Fibroblast of skin of right quadriceps (primary cell): ENCODE results near the gene SCGB3A1.

Source experiments
- DNase-seq: peaks from one replicate; pipeline ENCODE4 v3.0.0-alpha.2; 2013

SCGB3A1 gene

DNA sequence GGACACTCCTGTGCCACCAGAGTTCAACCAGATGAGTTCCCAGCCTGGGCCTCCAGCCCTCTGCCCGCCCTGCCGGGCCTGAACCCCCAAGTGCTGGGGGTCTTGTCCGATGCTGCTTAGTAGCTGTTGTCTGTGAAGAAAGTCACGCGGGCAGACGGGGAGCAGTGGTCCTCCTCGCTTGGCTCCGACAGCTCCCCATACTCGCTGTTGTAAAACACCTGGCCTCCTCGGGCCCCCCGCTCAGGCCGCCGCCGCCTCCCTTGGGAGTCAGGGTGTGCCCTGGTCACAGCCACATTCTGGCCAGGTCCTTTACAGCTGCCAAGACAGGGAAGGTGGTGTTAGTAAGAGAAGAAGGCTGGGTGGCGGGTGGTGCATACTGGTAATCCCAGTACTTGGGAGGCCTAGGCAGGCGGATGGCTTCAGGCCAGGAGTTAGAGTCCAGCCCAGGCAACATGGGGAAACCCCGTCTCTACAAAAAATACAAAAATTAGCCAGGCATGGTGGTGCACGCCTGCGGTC, 11.8 kb upstream of the SCGB3A1 start:
- no peak for DNase-seq

DNA sequence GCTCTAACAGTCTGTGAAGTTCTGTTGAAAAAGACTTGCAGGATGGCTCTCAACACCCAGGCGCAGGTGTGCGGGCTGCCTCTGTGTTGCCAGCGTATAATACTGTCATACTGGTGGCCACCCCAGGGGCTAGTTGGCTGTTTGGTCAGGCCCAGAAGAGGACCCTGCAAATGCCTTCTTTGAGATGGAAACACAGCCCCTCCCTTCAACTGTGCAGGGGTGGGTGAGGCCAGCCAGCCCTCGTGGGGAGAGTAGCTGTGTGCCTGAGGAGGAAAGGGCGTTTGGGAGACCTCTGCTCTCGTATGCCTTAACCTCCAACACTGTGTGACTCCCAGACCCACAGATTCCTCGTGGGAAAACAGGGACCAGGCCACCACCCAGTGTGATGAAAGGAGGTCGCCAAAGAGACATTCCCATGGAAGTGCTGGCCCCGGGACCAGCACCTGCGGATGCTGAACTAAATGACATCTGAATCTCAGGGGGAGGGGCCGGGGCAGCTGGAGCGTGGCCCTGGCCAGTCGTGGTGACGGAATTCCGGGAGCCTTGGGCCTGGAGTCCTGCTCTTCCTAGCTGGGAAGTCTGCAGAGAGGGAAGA, 11.3 kb upstream of the SCGB3A1 start:
- no peak for DNase-seq

DNA sequence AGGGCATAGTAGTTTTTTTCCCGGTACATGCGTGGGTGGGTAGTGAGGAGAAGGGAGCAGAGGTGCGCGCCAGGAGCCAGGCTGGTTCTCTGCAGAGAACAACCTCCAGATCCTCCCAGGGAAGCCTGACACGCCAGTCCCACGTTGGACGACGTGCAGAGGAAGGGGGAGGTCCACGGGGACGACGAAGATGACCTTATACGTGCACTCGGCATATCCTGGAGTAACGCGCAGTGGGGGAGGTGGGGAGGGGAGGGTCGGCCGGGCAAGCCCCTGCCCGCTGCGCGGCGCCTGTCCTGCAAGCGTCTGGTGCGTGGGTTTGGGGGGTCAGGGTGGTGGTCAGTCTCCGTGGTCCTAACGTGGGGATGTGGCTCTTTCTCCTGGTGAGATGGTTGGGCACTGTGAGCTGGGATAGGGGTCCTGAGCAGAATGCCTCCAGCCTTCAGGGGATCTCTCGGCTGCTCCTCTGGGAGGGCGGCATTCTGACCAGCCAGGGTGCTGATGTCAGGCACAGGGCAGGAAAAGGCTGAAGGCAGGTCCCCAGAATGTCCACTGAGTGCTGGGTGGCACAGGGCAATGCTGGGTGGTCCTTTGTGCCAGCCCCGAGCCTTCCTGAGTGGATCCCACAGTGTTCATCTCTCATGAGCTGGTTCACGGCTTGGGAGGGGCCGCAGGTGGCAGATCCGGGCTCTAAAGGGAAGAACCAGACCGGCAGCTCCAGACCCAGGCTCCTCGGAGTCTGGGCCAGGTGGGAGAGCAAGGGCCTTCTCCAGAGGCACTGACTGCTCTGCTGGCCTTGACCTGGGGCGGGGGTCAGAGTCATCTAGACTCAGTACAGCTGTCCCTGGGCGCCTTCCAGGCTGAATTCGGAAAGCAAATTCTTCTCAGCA, 10.5 kb upstream of the SCGB3A1 start:
- DNase-seq, result no peak

DNA sequence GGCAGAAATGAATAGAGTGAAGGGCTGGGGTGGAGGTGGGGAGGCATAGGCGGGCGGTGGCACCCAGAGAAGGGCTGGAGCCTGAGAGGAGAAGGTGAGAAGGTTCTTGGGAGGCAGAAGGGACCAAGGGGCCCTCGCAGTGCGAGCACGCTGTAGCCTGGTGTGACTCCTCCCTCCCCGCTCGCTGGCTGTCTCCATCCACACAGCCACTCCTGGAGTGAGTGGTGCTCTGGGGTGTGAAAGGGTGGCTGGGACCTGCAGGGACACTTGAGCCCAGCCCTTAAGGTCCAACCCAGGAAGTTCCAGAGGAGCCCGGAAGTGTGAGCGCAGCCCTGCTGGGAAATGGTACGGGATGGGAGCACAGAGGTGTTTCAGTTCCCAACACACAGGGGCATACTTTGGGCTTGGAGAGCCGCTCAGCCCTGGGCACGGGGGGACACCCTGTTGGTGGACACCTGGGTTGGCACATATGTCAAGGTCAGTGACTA, 9.3 kb upstream of the SCGB3A1 start:
- no peak for DNase-seq

GRCh38 chr5:180599981-180600553, 8.8 kb upstream of the SCGB3A1 start:
- DNase-seq, result no peak

DNA sequence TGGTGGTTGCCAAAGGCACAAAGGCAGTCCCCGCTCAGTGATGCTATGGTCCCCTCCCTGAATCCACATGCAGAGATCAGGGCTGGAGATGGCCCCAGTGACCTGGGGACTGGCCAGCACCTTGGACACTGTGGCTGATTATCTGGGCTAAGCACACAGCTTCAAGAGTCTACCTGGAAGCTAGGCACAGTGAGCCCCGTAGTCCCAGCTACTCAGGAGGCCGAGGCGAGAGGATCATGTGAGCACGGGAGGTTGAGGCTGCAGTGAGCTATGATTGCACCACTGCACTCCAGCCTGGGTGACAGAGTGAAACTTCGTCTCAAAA, 8.3 kb upstream of the SCGB3A1 start:
- no peak for DNase-seq

DNA sequence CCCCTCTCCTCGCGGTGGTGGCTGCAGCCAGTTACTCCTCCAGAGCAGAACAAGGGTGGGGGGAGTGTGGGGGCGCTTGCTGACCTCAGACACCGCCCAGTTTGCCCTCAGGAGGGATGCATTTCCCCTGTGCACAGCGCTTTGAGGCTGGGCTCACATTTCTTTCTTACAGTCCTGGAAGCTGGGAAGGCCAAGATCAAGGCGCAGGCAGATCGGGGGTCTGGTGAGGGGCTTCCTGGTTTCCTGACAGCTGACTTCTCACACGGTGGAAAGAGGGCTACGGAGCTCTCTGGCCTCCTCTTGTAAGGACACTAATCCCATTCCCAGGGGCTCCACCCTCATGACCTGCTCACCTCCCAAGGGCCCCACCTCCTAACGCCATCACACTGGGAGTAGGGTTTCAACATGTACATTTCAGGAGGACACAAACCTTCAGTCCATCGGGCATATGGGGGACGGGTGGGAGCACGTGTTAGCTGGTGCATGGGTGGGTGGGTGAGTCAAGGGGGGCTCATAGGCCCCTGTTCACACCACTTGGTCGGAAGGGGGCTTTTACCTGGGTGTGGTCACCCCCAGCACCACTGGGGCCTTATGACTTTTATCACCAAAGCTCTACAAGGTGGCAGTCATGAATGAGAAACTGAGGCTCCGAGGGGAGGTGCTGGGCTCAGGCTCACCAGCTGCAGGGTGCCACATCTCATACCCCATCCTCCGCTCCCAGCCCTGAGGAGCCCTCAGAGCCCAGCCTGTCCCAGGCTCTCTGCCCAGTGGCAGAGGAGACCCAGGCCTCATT, 7.7 kb upstream of the SCGB3A1 start:
- no peak for DNase-seq

GRCh38 chr5:180598316-180598701, 7.0 kb upstream of the SCGB3A1 start:
- no peak for DNase-seq

DNA sequence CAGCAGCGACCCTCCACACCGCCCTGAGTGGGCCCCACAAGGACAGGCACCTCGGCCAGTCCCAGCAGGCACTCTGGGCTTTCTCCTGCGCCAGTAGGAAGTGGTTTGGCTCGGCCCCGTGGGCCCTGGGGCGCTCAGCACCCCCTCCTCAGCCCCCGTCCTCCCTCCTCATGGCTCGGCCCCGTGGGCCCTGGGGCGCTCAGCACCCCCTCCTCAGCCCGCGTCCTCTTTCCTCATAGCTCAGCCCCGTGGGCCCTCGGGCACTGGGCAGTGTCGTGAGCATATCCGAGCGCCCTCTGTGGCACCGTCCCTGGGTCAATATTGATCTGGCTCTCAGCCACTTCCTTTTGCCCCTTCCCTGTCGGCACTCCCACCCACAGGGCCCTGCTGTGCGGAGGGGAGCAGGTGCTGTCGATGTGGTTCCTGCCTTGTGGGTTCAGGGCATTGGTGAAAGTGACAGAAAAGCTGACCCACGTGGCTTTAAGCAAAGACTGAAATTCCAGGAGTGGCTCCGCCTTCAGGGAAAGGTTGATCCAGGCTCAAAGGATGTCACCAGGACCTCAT, 5.5 kb upstream of the SCGB3A1 start:
- DNase-seq, result no peak

- no peak for DNase-seq
These were observed 4.9 kb upstream of the SCGB3A1 start for GRCh38 chr5:180596115-180596667.

DNA sequence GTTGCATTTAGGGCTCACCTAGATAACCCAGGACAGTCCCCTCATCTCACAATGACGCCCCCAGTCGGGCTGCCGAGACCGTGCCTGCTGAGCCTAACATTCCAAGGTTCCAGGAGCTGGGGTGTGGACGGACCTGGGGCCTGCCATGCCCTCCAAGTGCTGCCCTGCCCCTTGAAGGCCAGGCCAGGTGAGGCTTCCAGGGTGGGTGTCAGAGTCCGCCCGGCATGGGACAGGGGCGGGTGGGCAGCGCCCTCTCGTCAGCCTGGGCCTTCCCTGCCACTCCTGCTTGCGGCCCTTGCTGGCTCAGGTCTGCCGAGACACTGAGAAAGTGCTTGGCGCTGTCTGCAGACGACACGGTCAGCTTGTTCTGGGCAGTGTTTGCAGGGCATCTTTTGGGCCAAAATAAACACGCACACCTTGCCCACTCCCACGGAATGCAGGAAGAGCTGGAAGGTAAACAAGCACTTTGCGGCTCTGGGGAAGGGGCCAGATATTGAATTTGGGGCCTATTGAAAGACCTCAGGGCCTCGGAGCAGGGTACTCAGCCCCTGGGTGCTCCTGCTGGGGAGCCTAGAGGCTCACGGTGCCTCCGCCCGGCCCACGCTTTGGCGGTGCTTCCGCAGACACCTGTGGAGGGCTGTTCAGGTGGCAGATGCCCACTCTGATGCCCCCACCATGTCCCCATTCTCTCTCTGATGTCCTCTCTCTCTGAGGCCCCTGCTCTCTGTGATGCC, 4.2 kb upstream of the SCGB3A1 start:
- no peak for DNase-seq

DNA sequence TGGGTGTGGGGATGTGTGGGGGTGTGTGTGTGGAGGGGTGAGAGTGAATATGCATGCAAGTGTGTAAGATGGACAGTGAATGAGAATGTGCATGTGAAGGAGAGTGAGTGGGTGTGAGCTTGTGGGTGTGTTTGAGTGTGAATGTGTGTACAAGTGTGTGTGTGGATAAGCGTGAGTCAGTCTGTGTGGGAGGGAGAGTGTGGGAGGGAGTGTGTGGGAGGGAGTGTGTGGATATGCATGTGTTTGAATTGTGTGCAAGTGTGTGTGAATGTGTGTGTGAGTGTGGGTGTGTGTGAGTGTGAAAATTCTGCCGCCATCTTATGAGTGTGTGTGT, 3.7 kb upstream of the SCGB3A1 start:
- no peak for DNase-seq

GRCh38 chr5:180594311-180595045, 3.2 kb upstream of the SCGB3A1 start:
- no peak for DNase-seq

DNA sequence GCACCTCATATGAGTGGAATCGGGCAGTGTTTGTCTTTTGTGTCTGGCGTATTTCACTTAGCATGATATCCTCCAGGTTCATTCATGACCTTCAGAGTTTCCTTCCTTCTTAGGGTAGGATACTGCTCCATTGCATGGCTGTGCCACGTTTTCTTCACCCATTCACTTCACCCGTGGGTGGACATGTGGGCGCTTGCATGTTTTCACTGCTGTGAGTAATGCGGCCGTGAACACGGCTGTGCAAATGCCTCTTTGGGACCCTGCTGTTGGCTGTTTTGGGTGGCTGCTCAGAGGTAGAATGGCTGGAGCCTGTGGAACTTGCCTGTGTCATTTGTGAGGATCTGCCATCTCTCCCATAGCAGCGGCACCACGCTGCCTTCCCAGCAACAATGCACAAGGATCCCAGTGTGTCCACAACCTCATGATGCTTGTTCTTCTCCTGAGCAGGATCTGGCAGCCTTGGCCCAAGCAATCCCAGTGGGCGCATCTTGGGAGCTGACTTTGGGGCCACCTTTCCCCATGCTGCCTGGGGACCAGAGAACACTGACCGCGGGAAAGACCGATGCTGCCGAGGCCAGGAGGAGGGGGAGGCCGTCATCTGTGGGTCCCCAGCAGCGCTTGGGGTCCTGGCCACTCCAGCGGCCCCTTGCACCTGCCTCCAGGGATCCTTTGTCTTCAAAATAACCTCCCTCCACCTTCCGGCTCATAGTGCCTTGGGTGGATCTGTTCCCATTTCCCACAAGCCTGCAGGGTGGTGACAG, 2.3 kb upstream of the SCGB3A1 start:
- DNase-seq, result no peak

DNA sequence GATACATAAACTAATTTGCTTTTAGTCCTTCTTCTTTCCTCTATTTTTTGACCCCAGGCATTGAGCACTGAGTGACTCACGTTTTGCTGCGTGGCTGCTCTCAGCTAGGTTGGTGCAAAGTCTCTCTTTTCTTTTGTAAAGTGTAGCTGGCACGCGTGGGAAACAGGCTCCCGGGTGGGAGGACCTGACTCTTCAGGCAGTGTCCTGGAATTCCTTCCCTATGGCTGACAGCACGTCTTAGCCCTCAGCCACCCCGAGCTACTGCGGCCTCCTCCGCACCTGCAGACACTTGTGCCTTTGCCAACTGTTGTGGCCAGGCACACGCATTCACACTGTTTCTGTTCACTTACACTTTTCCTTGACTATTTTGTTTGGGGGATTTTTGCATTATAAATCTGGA, 877 bp upstream of the SCGB3A1 start:
- no peak for DNase-seq

DNA sequence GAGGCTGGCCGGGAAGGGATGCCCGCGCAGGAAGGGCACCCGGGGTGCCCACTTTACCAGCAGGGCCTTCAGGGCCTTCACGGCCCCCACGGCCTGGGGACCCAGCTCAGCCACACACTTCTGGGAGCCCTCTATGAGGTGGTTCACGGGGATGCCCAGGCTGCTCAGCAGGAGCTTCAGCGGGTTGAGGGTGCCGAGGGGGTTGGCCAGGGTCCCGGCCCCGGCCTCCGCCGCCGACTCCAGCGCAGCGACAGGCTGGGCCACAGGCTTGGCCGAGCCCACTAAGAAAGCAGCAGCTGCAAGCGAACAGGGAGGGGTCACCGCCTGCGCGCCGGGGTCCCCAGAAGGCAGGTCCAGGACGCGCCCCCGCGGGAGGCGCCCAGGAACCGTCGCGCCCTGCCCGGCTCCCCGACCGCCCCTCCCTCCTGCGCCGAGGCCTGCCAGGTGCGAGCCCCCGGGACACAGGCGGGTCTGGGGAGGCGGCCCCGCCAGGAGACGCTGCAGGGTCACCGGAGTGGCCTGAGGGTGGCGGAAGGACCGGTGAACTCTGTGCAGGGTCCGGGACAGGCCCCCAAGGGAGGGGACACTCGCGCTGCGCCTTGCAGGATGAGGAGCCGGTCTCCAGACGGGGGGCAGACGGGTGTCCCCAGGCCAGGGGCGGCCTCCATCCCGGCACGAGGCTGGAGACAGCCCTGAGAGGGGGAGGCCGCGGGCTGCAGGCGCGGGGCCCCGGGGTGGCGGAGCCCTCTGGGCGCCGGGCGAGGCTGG, 572 bp downstream of the SCGB3A1 start:
- DNase-seq, result no peak

GRCh38 chr5:180589771-180590542, 1.3 kb downstream of the SCGB3A1 start:
- no peak for DNase-seq

GRCh38 chr5:180586870-180587269, 4.4 kb downstream of the SCGB3A1 start:
- DNase-seq, result no peak

GRCh38 chr5:180586204-180586603, 5.1 kb downstream of the SCGB3A1 start:
- DNase-seq, result no peak
